Neural progenitor cell (in vitro differentiated cells): ENCODE results near the gene COPS8.

Experiments
- EZH2 ChIP-seq: fragments of 200-600 bp; sonication (generic); IDR thresholded peaks from 2 replicates; pipeline ENCODE4 v1.6.1; 2017; ENCODE audit warnings: antibody characterized with exemption, mild to moderate bottlenecking, moderate library complexity
- EZH2phosphoT487 ChIP-seq: fragments of 200-600 bp; sonication (generic); IDR thresholded peaks from 2 replicates; pipeline ENCODE4 v1.6.1; 2017; ENCODE audit warnings: antibody characterized with exemption
- TF ChIP-seq, protein P1 (sequence below): fragments of 200-600 bp; sonication (generic); IDR thresholded peaks from 2 replicates; pipeline ENCODE4 v1.5.1; 2017; ENCODE audit warnings: antibody characterized with exemption, mild to moderate bottlenecking

DNA sequence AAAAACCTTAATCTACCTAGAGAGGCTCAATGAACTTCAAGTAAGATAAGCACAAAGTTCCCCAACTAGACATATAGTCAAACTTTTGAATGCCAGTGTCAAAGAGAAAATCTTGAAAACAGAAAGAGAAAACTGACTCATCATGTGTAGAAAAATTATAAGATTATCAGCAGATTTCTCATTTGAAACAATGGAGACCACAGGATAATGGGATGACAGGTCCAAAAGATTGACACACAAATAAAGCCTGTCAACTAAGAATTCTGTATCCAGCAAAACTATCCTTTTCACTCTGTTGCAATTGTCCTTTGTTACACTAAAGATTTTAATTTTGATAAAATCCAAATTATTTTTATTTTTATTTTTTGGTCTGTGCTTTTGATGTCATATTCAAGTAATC, 61.6 kb downstream of the COPS8 start:
- TF ChIP-seq, protein P1, sequence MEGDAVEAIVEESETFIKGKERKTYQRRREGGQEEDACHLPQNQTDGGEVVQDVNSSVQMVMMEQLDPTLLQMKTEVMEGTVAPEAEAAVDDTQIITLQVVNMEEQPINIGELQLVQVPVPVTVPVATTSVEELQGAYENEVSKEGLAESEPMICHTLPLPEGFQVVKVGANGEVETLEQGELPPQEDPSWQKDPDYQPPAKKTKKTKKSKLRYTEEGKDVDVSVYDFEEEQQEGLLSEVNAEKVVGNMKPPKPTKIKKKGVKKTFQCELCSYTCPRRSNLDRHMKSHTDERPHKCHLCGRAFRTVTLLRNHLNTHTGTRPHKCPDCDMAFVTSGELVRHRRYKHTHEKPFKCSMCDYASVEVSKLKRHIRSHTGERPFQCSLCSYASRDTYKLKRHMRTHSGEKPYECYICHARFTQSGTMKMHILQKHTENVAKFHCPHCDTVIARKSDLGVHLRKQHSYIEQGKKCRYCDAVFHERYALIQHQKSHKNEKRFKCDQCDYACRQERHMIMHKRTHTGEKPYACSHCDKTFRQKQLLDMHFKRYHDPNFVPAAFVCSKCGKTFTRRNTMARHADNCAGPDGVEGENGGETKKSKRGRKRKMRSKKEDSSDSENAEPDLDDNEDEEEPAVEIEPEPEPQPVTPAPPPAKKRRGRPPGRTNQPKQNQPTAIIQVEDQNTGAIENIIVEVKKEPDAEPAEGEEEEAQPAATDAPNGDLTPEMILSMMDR: no peak
- no peak for TF ChIP-seq EZH2
- no peak for TF ChIP-seq EZH2phosphoT487
